SH-SY5Y (cell line): ENCODE measurements around the gene SPON1.

Source experiments
- GATA2 ChIP-seq: IDR thresholded peaks from 2 replicates; pipeline ENCODE4 v1.6.1; 2011; ENCODE audit warnings: mild to moderate bottlenecking, low read depth, low read length
- GATA3 ChIP-seq: IDR thresholded peaks from 2 replicates; pipeline ENCODE4 v1.6.1; 2011; ENCODE audit warnings: low read depth, mild to moderate bottlenecking, low read length, moderate library complexity

SPON1 gene

DNA sequence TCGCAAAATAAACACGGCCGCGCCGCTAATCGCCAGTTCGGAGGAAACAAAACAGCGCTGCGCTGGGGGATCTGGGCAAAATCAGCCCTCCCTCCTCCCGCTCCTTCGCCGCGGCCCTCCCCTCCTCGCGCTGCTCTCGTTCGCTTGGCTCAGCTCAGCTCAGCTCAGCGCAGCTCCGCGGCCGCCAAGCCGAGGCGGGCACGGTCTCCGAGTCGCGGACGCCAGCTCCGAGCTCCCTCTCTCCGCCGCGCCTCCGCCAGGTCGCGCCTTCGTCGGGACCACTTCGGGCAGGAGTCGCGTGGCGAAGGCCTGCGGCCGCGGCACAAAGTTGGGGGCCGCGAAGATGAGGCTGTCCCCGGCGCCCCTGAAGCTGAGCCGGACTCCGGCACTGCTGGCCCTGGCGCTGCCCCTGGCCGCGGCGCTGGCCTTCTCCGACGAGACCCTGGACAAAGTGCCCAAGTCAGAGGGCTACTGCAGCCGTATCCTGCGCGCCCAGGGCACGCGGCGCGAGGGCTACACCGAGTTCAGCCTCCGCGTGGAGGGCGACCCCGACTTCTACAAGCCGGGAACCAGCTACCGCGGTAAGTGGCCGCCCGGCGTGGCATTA, at the start of gene SPON1:
SPON1 (plus strand) TSS at position 162 of the 607 bp plus-strand sequence; CDS start at position 344, 182 bp downstream.
- no peak for TF ChIP-seq GATA2
- TF ChIP-seq GATA3, result no peak

DNA sequence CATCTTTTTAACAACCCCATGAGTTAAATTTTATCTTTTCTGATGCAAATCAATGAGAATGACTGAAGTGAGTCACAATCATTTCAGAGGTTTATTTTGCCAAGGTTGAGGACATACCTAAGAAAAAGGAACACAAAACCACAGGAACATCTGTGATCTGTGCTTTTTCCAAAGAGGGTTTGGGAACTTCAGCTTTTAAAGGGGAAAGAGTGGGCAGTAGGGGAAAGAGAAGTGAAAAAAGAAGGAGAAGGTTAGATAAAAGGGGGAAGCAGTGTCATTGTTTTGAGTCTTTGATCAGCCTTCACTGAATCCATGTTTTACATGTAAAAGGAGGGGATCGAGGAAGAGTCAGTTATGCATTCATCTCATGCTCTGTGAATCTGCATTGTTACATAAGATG, 45.3 kb upstream of the SPON1 start:
- TF ChIP-seq GATA3 (no peak), GATA2 (no peak)

DNA sequence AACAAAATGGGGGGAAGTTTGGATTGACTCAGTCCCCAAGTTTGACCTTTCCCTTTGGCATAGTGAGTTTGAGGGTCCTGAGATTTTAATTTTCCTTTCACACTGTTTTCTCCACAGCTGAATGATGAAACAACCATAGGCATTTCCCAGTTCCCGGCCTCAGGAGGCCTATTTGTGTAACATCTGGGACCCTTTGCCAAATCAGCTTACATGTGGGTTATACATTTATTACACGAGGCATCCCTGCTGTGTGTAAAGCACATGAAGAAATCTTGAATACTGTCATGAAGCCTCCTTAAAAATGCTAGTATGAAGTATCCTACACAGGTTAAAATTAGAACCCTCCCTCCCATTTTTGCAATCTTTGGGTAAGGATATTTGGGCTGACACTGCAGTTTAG, 44.6 kb upstream of the SPON1 start:
- TF ChIP-seq GATA3, result no peak
- TF ChIP-seq GATA2, result no peak

DNA sequence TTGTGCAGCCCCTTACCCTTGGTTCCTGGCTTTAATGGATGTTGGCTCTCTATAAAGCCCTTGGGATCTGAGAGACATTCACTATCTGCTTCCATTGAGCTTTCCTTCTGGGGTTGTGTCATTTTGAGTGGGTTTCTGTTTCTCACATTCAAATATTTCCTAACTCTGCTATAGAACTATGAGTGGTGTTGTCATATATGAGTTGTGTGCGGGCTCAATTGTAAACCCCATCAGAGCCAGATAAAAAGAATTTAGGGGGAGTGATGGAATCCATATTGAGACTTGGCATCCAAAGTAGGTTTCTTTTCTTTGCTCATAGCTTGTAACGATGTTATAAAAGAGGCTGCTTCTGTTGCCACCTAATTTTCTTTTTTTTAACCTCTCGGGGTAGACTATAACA, 41.8 kb upstream of the SPON1 start:
- no peak for TF ChIP-seq GATA3
- no peak for TF ChIP-seq GATA2

DNA sequence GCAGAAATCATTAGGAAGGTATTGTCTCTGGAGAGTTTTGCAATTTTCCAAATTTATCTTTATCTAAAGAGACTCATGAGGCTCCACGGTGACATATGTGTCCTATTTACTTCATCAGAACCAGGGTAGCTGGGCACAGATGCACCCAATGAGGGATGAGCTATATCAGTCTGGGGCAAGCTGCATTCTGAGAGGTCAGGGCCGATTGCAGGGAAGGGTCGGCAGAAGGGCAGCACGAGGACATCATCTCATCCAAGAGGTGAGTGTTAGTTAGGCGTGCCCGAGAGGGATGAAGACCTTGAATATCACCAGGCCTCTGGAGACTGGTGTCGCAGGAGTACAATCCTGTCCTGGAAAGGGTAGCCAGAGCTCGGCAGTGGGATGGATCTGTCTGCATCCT, 41.0 kb upstream of the SPON1 start:
- no peak for TF ChIP-seq GATA2
- TF ChIP-seq GATA3, result no peak

DNA sequence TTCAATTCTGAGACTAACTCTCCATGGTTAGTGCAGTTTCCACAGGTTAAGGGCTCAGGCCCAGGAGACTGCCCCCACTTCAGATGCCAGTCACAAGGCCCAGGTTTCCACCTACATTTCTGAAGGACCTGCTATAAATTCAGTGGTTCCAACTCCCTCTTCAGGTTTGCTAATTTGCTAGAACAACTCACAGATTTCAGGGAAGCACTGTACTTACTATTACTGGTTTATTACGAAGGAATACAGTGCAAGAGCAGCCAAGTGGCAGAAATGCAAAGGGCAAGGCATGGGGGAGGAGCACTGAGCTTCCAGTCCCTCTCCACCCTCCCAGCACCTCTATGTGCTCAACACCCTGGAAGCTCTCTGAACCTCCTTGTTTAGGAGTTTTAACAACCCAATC, 39.3 kb upstream of the SPON1 start:
- TF ChIP-seq GATA2 (no peak), GATA3 (no peak)

DNA sequence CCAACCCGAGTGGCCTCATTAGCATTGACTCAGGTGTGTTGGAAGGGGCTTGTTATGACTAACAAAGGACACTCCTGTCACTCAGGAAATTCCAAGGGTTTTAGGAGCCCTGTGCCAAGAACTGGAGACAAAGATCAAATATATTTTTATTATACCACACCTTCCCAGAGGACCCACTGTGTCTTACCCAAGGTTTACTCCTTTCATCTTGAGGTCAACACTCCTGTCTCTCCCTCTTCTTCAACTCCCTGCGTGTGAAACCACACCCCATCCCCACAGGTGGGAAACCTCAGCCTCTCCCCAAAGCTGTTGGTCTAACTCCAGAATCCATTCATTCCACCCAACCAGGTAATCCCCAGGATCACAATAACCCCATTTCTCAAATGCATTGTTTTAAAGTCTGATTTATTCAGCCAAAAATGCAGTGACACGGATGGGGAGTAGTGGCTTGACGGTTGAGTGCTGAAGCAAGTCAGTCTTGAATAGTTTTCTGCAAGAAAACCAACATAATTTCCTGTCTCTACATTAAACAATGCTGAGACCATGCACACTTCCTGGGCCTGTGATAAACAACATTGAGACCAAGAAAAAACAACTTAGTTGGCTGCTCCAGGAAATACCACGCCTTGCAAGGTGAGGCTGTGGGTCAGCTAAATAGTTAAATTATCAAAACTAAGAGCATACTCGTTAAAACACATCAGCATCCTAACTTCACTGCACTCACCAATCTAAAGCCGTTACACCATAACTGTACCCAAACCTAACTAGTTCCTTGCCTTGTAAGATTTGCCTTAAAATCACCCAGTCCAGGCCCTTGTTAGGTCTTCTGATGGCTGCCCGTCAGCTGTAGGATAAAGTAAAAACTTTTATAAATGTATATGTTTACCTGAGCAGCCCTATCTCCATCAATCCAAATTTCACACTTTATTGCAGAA, 38.5 kb upstream of the SPON1 start:
- TF ChIP-seq GATA2 (no peak), GATA3 (no peak)

DNA sequence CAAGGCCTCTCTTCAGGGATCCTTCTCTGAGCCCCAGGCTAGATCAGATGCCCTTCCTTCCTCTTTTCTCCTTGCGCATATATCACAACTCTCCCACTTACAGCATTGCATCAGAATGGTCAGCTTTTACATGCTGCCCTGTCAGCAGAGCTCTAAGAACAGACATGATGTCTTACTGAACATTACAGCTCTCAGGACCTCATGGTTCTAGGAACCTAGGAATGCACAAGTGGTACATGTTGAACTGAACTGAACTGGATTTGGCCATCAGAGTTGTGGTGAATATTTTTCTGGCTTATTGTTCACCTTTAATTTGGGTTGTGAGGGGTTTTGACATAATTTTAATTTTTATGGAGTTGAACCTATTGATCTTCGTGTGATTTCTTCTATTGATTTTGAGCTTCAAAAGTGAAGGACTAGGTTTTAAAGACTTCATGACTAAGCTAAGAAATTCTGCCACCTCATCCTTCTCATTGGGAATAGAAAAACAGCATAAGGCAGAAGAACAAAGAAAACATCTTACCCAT, 37.7 kb upstream of the SPON1 start:
- no peak for TF ChIP-seq GATA3
- no peak for TF ChIP-seq GATA2

DNA sequence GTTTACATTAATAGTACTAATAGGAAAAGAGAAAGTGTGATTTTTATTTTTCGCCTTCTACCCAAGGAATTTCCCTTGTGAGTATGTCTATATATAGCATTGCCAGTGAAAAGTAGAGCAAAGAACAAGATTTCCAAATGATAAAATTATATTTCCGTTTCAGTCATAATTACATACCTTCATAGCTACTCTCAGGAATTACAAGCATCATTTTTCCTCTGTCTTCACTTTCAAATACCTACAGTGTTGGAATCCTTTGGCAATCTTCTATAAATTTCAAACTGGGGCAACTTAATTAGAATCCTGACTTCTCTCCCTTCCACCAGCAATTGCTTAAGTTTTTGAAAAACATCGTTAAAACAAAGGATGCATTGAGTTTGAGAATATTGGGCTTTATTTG, 35.5 kb upstream of the SPON1 start:
- TF ChIP-seq GATA3 (no peak), GATA2 (no peak)

DNA sequence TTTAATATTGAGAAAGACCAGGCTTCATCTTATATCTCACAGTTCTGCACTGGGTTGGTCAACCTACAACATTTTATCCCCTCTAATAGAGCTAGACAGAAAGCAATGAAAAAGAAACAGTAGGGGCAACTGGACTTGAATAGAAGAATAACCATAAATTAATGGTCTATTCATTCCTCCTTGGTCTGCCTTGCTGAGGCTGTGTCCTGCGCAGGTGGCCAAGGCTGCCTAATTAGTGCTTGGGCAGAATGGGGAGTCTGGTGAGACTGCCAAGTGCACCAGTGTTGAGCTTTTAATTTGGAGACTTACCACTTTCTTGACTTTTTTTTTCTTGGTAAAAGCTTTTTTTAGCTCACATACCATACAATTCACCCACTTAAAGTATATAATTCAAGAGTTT, 35.0 kb upstream of the SPON1 start:
- TF ChIP-seq GATA3 (no peak), GATA2 (no peak)

DNA sequence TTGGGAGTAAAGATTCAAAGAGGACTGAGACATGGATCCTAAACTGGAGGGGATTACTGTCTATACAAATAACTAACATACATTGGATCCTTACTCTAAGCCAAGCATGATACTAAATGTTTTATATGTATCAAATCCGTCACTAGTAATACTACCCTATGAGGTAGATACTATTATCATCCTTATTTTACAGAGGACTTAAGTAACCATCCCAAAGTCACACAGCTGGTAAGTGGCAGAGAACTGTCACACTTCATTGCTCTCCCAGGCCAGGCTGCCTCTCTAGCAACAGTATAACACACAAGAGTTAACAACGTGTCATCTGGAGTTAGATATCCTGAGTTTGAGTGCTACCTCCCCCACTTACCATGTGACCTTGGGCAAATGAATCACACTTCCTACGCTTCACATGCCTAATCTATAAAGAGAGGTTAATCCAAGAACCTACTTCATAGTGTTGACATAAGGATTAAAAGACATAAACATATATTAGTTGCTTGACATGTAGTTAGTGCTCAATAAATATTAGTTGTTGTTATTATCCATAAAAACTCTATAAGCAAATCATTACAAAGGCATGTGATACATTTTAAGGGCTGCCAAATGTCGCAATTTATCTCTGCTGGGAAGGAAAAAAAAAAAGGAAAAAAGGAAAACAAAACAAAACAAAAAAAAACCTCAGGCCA, 33.8 kb upstream of the SPON1 start:
- TF ChIP-seq GATA3, result no peak
- TF ChIP-seq GATA2, result no peak

DNA sequence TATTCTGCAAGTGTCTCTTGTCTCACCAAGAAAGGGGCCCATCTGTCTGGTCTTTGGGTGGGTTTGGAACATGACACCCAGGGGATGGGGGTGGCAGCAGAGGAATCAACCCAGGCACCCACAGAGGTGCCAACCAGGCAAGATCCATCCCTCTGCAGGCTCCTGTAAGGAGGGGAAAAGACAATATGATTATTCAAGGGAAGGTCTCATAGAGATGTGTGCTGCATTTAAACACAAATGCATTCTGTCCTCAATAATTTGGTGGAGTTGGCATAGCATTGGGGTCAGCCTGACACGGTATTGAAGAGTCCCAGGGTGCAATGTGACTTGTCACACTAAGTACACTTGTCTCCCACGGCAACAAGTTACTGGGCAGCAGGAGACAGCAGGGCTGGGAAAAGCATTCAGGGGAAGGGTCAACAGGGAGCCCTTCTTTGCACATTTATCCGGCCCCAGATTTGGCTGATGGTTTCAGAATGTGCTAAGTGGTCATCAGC, 33.1 kb upstream of the SPON1 start:
- TF ChIP-seq GATA3, result no peak
- no peak for TF ChIP-seq GATA2

DNA sequence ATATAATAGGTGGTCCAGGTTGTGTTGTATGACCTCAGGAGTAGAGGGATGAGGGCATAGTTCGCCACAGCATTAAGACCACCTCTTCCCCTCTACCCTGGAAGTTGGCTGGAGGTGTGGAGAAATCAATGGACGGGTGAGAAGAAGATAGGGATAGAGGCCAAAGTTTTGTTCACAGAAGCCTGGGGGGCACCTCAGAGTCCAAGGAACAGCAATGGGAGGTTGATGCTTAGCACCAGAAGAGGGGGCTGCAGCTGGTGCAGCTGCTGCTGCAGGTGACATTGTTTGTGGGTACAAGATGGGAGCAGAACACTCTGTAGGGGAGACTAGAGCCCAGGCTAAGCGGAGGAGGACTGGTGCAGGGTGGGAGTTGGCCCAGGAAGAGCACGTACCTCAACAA, 31.2 kb upstream of the SPON1 start:
- TF ChIP-seq GATA3 (no peak), GATA2 (no peak)

DNA sequence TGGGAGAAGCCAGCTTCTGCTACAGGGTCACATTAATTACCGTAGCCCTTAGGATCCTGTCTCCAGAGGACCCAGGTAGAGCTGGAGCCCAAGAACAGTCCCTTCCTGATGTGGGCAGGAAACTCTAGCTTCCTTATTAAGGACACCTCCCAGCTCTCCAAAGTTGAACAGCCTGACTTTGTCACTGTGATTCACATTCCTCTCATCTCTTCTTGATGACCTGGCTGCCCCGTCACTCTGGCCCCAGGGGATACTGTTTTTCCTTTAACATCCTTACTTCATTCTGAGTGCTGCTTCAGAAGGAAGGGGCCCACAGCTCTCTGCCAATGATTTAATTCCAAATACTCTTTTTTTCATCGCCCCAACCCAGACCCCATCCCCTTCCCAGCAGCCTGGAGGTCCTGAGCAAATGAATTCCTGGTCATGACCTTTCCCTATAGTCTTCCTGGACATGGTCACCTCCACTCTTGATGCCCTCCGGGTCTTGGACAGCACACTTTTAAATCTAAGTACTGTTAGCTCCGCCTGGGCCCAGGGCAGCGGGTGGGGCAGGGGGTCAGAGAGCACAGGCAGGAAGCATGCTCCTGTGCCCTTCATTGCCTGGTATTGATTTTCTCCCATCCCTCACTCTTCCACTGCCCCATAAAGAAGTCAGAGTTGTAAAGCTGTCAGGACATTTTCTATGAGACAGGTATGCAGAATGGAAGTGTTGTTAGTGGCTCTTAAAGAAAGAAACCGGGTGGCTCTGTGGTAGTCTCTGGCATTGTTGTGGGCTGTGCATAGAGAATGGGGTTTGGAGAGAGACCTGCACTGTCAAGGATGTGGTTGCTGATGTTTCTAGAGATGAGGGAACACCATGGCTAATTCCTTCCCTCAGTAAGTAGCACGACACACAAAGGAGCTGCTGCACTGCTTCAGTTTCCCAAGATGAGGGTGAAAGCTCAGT, 22.3 kb upstream of the SPON1 start:
- no peak for TF ChIP-seq GATA3
- TF ChIP-seq GATA2, result no peak
